PC-9 (cell line): ENCODE results near the gene SNRPA1. TPM values are rescaled to one million over a fixed set of nuclear protein-coding genes. Genes with fewer than 3 reads are reported as not detected.

Experiments used
- BruUV-seq: library from RNA; stranded (reverse); fragments of 400-500 nt; replicated peaks from 2 replicates; lab custom pipeline; 2021; lab: Mats Ljungman, UMichigan
- CTCF ChIA-PET: fragments of 300-600 bp; sonication (Branson Sonifier 250); formaldehyde crosslinking; loops from one replicate; lab custom pipeline; 2022; ENCODE audit warnings: antibody characterized with exemption; lab: Charles Lee
- POLR2A ChIA-PET: fragments of 300-600 bp; sonication (Branson Sonifier 250); formaldehyde crosslinking; loops from one replicate; lab custom pipeline; 2022; ENCODE audit warnings: antibody characterized with exemption; ENCODE audit not compliant: unreplicated experiment; lab: Charles Lee
- DNase-seq, 2 experiments: peaks; one replicate each; pipeline versions ENCODE4 v3.0.0 to v3.0.0-alpha.2; 2015 to 2022; ENCODE audit warnings: mixed read lengths in 1 of 2
- H2AFZ ChIP-seq: fragments of 200-600 bp; sonication (generic); 2 replicates; pipeline ENCODE4 v1.8.1; 2017; ENCODE audit warnings: antibody characterized with exemption
- H3F3A ChIP-seq: fragments of 200-600 bp; sonication (generic); 2 replicates; pipeline ENCODE4 v1.8.1; 2017; ENCODE audit warnings: antibody characterized with exemption, mild to moderate bottlenecking, low read depth; ENCODE audit not compliant: insufficient read depth
- H3K27ac ChIP-seq: fragments of 200-600 bp; sonication (generic); 2 replicates; pipeline ENCODE4 v1.6.1; 2016; ENCODE audit warnings: mixed run types
- H3K27me3 ChIP-seq: fragments of 200-600 bp; sonication (generic); 2 replicates; pipeline ENCODE4 v1.6.1; 2016; ENCODE audit warnings: low read depth, mixed run types; ENCODE audit not compliant: insufficient read depth
- H3K36me3 ChIP-seq: fragments of 200-600 bp; sonication (generic); 2 replicates; pipeline ENCODE4 v1.6.1; 2016; ENCODE audit warnings: low read depth, mixed run types
- H3K4me1 ChIP-seq: fragments of 200-600 bp; sonication (generic); replicated peaks from 2 replicates; pipeline ENCODE4 v1.6.1; 2016; ENCODE audit warnings: mixed run types; ENCODE audit not compliant: insufficient read depth
- H3K4me2 ChIP-seq: fragments of 200-600 bp; sonication (generic); 2 replicates; pipeline ENCODE4 v1.6.1; 2017; ENCODE audit warnings: mixed run types
- H3K4me3 ChIP-seq: fragments of 200-600 bp; sonication (generic); 2 replicates; pipeline ENCODE4 v1.6.1; 2016; ENCODE audit warnings: mixed run types
- H3K79me2 ChIP-seq: fragments of 200-600 bp; sonication (generic); 2 replicates; pipeline ENCODE4 v1.6.1; 2017; ENCODE audit warnings: low read depth, mixed run types
- H3K9me2 ChIP-seq: fragments of 200-600 bp; sonication (generic); 2 replicates; pipeline ENCODE4 v1.8.1; 2017; ENCODE audit warnings: mild to moderate bottlenecking; ENCODE audit not compliant: insufficient read depth
- H3K9me3 ChIP-seq: fragments of 200-600 bp; sonication (generic); 2 replicates; pipeline ENCODE4 v1.8.1; 2016; ENCODE audit warnings: low read depth; ENCODE audit not compliant: insufficient read depth
- H4K20me1 ChIP-seq: fragments of 200-600 bp; sonication (generic); 2 replicates; pipeline ENCODE4 v1.8.1; 2017; ENCODE audit not compliant: insufficient read depth
- EZH2 ChIP-seq: fragments of 200-600 bp; sonication (generic); IDR thresholded peaks from 2 replicates; pipeline ENCODE4 v1.8.0; 2017; ENCODE audit warnings: antibody characterized with exemption, low read depth
- intact Hi-C: fragments of 100-400 bp; cut with micrococcal nuclease; formaldehyde crosslinking; loops from one replicate; pipeline ENCODE4 v1.10.0; 2022; ENCODE audit not compliant: unreplicated experiment
- total RNA-seq: library from RNA; stranded (reverse); gene quantifications from 2 replicates; pipeline ENCODE4 v1.2.3, GENCODE V29; 2021
- TF ChIP-seq, protein P1 (sequence below): fragments of 200-600 bp; sonication (generic); conservative IDR thresholded peaks from 2 replicates; pipeline ENCODE4 v1.6.1; 2017; ENCODE audit warnings: mixed run types, antibody characterized with exemption, mild to moderate bottlenecking, moderate library complexity

SNRPA1 gene
- total RNA-seq, 1 experiment from 2014 or later, result 95.0 TPM

DNA sequence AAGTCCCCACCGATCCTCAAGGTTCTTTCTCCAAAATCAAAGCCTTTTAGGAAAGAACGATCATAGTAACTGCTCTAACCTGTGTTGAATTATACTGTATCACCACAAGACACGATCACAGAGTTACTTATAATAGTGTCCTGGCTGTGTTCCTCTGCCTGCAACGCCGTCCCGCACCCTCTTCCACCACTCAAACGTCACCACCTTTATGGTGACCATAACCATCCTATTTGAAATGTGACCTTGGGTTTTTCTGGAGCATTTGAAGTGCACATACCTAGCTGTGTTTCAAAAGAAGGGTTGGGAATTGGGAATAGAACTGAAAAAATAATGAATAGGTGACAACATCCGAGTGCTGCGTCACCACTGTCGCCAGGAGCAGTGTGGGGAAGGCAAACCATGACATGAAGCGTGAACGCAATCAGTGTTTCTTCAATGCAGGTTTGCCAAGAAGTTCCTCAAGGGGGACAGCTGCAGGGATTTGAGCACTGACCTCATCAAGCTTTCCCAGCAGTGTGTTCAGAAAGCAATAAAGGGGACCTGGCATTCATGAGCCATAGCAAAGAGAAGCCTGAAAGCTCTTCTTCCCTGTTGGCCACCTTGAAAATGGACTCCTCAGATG, 17.0 kb downstream of the SNRPA1 start:
- no TSS peak for BruUV-seq
- Histone ChIP-seq H3K36me3 (peaks cover 26% of the 10 kb centered on the region; the same call in 1 of the 2 replicates), H3K9me2 (no peaks in the 10 kb centered on the region), H3K4me1 (peaks cover 18% of the 10 kb centered on the region), H3K27me3 (no peaks in the 10 kb centered on the region), H4K20me1 (peaks cover 10% of the 10 kb centered on the region), H3F3A (peaks cover 23% of the 10 kb centered on the region), H3K9me3 (no peaks in the 10 kb centered on the region), H2AFZ (peak overlapping the region; percentile 82), H3K79me2 (peaks cover 24% of the 10 kb centered on the region), H3K4me3 (peak overlapping the region; percentile 81; the same call in 1 of the 2 replicates), H3K27ac (no peak overlapping the region), H3K4me2 (peak overlapping the region; percentile 87)
- no peak for DNase-seq
- intact Hi-C loops, result loop anchor here (1.0 kb wide), 1 partner anchor 27 kb away; no protein-coding TSS in a partner anchor
- no peak for TF ChIP-seq EZH2
- TF ChIP-seq, protein P1, sequence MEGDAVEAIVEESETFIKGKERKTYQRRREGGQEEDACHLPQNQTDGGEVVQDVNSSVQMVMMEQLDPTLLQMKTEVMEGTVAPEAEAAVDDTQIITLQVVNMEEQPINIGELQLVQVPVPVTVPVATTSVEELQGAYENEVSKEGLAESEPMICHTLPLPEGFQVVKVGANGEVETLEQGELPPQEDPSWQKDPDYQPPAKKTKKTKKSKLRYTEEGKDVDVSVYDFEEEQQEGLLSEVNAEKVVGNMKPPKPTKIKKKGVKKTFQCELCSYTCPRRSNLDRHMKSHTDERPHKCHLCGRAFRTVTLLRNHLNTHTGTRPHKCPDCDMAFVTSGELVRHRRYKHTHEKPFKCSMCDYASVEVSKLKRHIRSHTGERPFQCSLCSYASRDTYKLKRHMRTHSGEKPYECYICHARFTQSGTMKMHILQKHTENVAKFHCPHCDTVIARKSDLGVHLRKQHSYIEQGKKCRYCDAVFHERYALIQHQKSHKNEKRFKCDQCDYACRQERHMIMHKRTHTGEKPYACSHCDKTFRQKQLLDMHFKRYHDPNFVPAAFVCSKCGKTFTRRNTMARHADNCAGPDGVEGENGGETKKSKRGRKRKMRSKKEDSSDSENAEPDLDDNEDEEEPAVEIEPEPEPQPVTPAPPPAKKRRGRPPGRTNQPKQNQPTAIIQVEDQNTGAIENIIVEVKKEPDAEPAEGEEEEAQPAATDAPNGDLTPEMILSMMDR, result no peak
- ChIA-PET POLR2A (no interaction called here), CTCF (no interaction called here)

DNA sequence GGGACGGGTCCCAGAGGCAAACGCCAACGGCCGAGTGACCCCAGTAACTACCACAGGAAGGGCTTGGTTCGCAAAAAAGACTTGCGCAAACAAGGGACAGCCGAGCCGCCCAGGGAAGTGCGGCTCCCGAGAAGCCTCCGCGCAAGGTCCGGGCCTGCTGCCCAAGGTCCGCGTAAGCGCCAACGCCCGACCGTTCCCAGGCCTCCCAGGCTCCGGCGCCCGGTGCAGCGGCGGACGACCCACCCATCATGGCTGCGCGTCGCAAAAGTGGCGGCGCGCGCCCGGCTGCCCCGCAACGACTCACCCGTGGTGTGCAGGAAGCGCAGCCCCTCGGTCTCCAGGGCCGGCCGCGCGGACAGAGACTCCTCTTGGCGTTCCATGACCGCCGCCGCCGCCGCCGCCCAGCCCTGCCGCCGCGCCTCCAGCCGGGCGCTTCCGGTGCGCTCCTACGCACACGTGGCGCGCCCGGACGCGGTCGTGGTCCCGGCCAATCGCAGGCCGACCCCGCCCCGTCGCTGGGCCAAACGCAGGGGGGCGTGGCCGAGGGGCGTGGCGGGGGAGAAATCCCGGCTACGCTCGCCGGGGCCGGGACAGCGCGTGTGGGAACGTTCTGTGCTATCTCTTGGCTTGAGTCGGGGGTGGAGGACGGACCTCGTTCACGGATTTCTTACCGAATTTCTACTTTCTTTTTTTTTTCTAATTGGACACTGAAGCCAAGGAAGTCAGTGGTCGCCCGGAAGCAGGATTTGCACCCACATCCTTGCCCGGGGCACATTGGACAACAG, 17.8 kb downstream of the SNRPA1 start, which contains the start of gene SELENOS:
Gene SELENOS, minus strand, starts transcription at position 448 of the 785 bp plus-strand sequence. Its CDS starts 68 bp downstream, at position 380.
- CTCF ChIA-PET, result no interaction called here
- H2AFZ ChIP-seq, result peak within 1 kb of the TSS; percentile 82
- H4K20me1 ChIP-seq, result peaks cover 10% of the 10 kb centered on the region
- peak; percentile 68 to 91 for DNase-seq
- TF ChIP-seq EZH2, result no peak
- TF ChIP-seq, protein P1, result no peak
- H3K9me2 ChIP-seq, result no peaks in the 10 kb centered on the region
- H3K27ac ChIP-seq, result peak within 1 kb of the TSS; percentile 47; the same call in 1 of the 2 replicates
- H3K9me3 ChIP-seq, result no peaks in the 10 kb centered on the region
- POLR2A ChIA-PET, result no interaction called here
- peaks cover 23% of the 10 kb centered on the region; the same call in 1 of the 2 replicates for H3F3A ChIP-seq
- TSS peak; percentile 57 for BruUV-seq
- peaks cover 24% of the 10 kb centered on the region for H3K79me2 ChIP-seq
- peaks cover 22% of the 10 kb centered on the region for H3K36me3 ChIP-seq
- H3K27me3 ChIP-seq, result no peaks in the 10 kb centered on the region
- peaks cover 18% of the 10 kb centered on the region for H3K4me1 ChIP-seq
- H3K4me3 ChIP-seq, result peak within 1 kb of the TSS; percentile 81
- peak within 1 kb of the TSS; percentile 87 for H3K4me2 ChIP-seq
- intact Hi-C loops, result loop anchor here (1.0 kb wide), 1 partner anchor 26 kb away; no protein-coding TSS in a partner anchor

DNA sequence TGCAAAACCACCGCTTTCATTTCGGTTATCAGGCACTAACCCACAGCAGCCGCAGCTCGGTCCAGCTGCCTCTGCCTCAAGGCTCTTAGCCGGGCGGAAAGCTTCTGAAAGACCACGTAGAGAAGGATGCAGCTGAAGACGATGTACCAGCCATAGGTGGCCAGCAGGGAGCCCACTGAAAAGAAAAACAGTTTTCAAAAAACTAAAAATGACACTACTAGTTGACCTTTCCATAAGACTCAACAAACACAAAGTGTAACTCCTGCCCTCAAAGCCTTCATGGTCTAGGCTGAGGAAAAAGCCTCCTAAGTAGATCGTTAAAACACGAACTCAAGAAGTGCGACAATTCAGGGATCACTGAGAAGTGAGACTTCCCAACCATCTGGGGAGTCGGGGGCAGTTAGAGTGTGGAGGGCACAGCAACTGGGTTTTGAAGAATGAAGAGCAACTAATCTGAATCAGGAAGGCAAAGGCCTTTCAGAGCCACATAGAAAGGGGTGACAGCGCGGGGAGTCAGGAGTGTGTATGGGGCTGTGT, 18.5 kb downstream of the SNRPA1 start:
- TF ChIP-seq, protein P1, result peak; percentile 52; the same call in 1 of the 2 replicates
- TF ChIP-seq EZH2, result no peak
- Histone ChIP-seq H3K36me3 (peaks cover 28% of the 10 kb centered on the region), H3K27ac (peak overlapping the region; percentile 47; the same call in 1 of the 2 replicates), H3K4me1 (peaks cover 18% of the 10 kb centered on the region), H4K20me1 (peaks cover 14% of the 10 kb centered on the region), H3K4me3 (peak overlapping the region; percentile 81), H2AFZ (peak overlapping the region; percentile 70), H3K79me2 (peaks cover 24% of the 10 kb centered on the region), H3K27me3 (no peaks in the 10 kb centered on the region), H3K9me3 (no peaks in the 10 kb centered on the region), H3K4me2 (peak overlapping the region; percentile 87), H3K9me2 (no peaks in the 10 kb centered on the region), H3F3A (peaks cover 24% of the 10 kb centered on the region; the same call in 1 of the 2 replicates)
- no peak for DNase-seq
- no TSS peak for BruUV-seq
- intact Hi-C loops, result loop anchor here (1.0 kb wide), 1 partner anchor 25 kb away; no protein-coding TSS in a partner anchor
- ChIA-PET CTCF (no interaction called here), POLR2A (no interaction called here)
